Measurements from ENCODE around the gene ACP1. TPM values are rescaled to one million over a fixed set of nuclear protein-coding genes. Genes with fewer than 3 reads are reported as not detected.
A peak's percentile ranks its signal among the peaks of the same experiment; 100 is the strongest.

The ACP1 gene
- total RNA-seq, 2 donors from 2014 or later: 62.0 to 74.2 TPM

DNA sequence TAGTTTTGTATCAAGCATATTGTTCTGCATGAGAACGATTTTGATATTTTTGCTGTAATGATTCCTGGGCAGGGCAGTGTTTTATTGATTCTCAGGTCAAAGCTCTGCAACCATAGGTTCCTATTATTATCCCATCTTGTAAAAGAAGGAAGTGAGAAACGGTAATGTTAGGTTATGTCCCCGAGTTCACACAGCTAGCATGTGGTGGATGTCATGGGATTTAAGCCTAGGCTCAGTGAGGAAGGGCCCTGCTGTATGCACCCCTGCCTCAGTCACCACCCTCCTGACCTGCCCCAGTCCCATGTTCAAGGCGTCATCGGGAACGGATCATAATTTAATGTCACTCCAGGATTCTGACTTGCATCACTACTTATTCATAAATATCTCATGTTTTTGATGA is 10.7 kb downstream of the ACP1 start:
- 66 to 69% methylated on average over 6 of the region's 6 CpGs for WGBS, 2 donors
- Histone ChIP-seq H3K36me3 (replicated peaks in 1 of 2; ENCODE audit: insufficient read depth in 1 of 2, low read depth in 2 of 2) (peaks cover 0 to 4% of the 10 kb centered on the region in 2 donors), H3K27me3 (no peaks in the 10 kb centered on the region), H3K27ac (peak overlapping the region in 2 of 4 donors; percentile 24 to 45), H3K9me3 (no peaks in the 10 kb centered on the region), H3K4me3 (no peak overlapping the region), H3K4me1 (peaks cover 70% of the 10 kb centered on the region)
- intact Hi-C loops (cut with DNase I): no loop called here
- ATAC-seq (no peak), DNase-seq (no peak)
- TF ChIP-seq POLR2A (IDR thresholded peaks at IDR 0.05): no peak
- TF ChIP-seq, protein P1, sequence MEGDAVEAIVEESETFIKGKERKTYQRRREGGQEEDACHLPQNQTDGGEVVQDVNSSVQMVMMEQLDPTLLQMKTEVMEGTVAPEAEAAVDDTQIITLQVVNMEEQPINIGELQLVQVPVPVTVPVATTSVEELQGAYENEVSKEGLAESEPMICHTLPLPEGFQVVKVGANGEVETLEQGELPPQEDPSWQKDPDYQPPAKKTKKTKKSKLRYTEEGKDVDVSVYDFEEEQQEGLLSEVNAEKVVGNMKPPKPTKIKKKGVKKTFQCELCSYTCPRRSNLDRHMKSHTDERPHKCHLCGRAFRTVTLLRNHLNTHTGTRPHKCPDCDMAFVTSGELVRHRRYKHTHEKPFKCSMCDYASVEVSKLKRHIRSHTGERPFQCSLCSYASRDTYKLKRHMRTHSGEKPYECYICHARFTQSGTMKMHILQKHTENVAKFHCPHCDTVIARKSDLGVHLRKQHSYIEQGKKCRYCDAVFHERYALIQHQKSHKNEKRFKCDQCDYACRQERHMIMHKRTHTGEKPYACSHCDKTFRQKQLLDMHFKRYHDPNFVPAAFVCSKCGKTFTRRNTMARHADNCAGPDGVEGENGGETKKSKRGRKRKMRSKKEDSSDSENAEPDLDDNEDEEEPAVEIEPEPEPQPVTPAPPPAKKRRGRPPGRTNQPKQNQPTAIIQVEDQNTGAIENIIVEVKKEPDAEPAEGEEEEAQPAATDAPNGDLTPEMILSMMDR (IDR thresholded peaks at IDR 0.05): no peak

DNA sequence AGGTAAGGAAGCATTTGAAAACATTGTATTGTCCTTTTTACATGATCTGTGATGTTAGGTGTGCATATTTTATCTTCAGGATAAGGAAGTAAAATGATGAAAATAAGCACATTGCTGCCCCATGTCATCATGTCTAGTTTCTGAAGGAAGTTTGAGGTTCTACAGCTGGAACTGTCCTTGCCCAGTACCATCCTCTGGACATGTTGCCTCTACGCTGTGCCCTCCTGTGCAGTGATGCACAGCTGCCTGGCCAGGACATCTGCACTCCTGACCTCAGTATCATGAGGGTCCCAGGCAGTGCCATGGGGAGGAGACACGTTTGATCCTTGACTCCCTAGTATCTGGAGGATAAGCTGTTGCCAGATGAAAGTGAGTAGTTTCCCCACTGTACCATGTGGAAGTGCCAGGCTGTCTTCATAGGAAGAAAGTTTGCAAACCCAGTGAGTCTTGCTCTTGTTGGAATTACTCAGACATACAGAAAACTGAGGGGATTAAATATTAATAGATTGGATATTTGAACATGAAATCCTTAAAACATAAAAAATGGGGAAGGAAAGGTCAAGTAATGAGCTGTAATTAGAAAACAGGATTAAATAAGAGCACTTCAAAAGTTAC is 13.7 kb downstream of the ACP1 start:
- Histone ChIP-seq H3K4me3 (no peak overlapping the region), H3K27ac (peak overlapping the region; percentile 22 to 92 (median 90)), H3K4me1 (peaks cover 74% of the 10 kb centered on the region), H3K9me3 (no peaks in the 10 kb centered on the region), H3K36me3 (replicated peaks in 1 of 2; ENCODE audit: insufficient read depth in 1 of 2, low read depth in 2 of 2) (peaks cover 0 to 6% of the 10 kb centered on the region in 2 donors), H3K27me3 (no peaks in the 10 kb centered on the region)
- intact Hi-C loops (cut with DNase I): no loop called here
- ATAC-seq (no peak), DNase-seq (no peak)
- TF ChIP-seq, protein P1 (IDR thresholded peaks at IDR 0.05): no peak
- no peak for TF ChIP-seq POLR2A (IDR thresholded peaks at IDR 0.05)
- 74 to 79% methylated on average over 2 of the region's 2 CpGs for WGBS, 2 donors

DNA sequence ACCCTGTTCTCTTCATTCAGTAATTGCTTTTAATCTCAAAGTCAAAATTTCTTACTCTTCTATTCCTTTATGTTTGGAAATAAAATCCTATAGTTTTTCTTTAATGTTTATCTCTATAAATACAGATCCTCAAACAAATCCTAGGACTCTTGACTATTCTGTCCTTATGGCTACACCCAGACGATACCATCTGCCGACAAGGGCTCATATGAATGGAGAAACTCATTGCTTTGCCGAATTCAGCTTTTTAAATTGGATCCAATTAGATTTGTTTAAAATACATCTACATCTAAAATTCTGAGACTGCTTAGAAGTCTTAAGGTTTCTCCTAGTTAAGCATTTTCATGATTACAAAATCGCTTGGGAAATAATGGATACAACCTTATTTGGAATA is 14.2 kb downstream of the ACP1 start:
- Histone ChIP-seq H3K4me3 (no peak overlapping the region), H3K36me3 (replicated peaks in 1 of 2; ENCODE audit: insufficient read depth in 1 of 2, low read depth in 2 of 2) (peaks cover 0 to 6% of the 10 kb centered on the region in 2 donors), H3K27me3 (no peaks in the 10 kb centered on the region), H3K4me1 (peaks cover 74% of the 10 kb centered on the region), H3K9me3 (no peaks in the 10 kb centered on the region), H3K27ac (peak overlapping the region in 3 of 4 donors; percentile 90 to 92 (median 91))
- DNase-seq: no peak
- 84 to 92% methylated on average over 4 of the region's 4 CpGs for WGBS, 2 donors
- TF ChIP-seq, protein P1 (IDR thresholded peaks at IDR 0.05): no peak
- no peak for TF ChIP-seq POLR2A (IDR thresholded peaks at IDR 0.05)
- no peak for ATAC-seq
- intact Hi-C loops (cut with DNase I): no loop called here

DNA sequence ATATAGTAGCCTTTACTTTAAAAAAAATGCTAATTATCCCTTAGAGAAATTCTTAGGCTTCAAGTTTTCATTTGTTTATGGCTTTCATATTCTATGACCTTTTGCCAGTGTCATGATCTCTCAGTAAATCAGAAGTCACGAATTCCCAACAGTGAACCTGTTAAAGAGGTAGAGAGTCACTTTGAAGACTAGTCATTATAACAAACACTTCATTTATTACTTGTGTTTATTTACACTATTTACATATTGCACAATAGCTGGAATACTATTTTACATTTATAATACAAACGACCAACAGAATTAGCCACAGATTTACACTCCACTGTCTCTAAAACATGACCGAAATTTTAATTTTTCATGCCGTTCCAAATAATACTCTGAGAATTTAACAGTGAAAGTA is 14.6 kb downstream of the ACP1 start:
- H3K36me3 ChIP-seq (replicated peaks in 1 of 2; ENCODE audit: insufficient read depth in 1 of 2, low read depth in 2 of 2): peaks cover 0 to 6% of the 10 kb centered on the region in 2 donors
- 54 to 56% methylated on average over 4 of the region's 4 CpGs for WGBS, 2 donors
- no peak overlapping the region for H3K4me3 ChIP-seq
- TF ChIP-seq, protein P1 (IDR thresholded peaks at IDR 0.05): no peak
- TF ChIP-seq POLR2A (IDR thresholded peaks at IDR 0.05): no peak
- intact Hi-C loops (cut with DNase I): no loop called here
- H3K9me3 ChIP-seq: no peaks in the 10 kb centered on the region
- DNase-seq: no peak
- ATAC-seq: no peak
- no peaks in the 10 kb centered on the region for H3K27me3 ChIP-seq
- H3K4me1 ChIP-seq: peaks cover 78% of the 10 kb centered on the region
- peak overlapping the region; percentile 7 to 92 (median 90) for H3K27ac ChIP-seq

All from body of pancreas (tissue), 4 donors.